GM18867 (cell line): ENCODE measurements around the gene FLOT2.
"Not testable (repeated sequence)": the region's sequence is repeated elsewhere in the genome, so short reads cannot be mapped to it uniquely, and the experiment has no call there.

Experiments
- ATAC-seq: cut with Tn5 transposase; IDR thresholded peaks from one replicate; pipeline ENCODE4 v1.9.1; 2021; ENCODE audit warnings: mild to moderate bottlenecking, moderate library complexity; ENCODE audit not compliant: unreplicated experiment

FLOT2 gene, protein sequence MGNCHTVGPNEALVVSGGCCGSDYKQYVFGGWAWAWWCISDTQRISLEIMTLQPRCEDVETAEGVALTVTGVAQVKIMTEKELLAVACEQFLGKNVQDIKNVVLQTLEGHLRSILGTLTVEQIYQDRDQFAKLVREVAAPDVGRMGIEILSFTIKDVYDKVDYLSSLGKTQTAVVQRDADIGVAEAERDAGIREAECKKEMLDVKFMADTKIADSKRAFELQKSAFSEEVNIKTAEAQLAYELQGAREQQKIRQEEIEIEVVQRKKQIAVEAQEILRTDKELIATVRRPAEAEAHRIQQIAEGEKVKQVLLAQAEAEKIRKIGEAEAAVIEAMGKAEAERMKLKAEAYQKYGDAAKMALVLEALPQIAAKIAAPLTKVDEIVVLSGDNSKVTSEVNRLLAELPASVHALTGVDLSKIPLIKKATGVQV

DNA sequence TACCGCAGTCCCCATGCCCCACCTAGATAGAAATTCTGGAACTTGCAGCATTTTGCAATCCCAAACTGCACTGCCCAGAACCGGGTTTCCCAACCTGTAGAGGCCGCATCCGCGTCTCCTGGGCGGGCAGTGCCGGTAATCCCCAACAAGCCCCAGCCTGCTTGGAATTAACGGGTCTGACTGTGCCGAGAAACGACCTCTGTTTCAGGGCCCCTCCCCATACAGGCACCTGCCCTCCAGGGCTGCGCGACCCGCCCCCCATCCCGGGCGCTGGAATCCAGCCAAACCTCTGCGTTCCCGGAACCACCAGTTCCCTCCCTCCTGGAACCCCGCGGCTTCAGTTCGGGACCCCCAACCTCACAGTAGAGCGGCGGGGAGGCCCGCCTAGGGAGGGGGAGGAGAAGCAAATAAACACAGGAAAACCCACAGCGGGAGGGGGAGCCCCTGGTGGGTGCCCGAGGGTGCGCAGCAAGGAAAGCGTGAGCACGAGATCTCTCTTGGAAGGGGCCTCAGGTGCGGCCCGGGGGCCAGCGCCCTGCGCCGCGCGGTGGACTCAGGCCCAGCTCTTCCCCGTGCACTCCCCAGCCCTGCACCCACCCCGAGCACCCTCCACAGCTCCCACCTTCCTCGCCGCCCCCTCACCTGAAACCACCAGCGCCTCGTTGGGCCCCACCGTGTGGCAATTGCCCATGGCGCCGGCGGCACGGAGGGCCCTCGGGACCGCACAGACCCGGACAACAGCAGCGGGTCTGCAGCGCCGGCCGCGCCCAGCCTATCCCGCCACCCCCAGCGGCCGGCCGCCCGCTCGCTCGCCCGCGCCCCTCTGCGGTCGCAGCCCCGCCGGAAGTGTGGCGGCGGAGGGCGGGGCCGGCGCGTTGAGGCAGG, at the start of gene FLOT2:
Gene FLOT2, minus strand, starts transcription at position 850 of the 885 bp plus-strand sequence. Its CDS starts 159 bp downstream, at position 691.
- ATAC-seq: peak; percentile 34

DNA sequence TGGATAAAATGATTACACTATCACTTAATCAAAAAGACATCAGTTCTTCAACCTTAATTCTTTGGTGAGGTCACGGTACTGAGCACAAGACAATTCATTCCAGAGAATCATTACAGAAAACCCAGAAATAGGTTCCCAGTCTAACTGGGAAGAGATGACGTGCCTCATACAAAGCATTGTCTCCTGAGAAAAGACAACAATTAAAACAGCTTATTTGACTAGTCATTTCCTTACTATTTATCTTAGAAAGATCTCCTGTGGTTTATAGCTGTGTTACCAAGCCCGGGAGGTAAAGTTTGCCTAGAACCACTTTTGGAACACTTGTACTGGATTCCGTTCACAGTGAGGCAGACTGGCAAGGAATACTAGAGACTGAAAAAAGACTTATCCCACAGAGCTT, 48.7 kb upstream of the FLOT2 start:
- no peak for ATAC-seq

DNA sequence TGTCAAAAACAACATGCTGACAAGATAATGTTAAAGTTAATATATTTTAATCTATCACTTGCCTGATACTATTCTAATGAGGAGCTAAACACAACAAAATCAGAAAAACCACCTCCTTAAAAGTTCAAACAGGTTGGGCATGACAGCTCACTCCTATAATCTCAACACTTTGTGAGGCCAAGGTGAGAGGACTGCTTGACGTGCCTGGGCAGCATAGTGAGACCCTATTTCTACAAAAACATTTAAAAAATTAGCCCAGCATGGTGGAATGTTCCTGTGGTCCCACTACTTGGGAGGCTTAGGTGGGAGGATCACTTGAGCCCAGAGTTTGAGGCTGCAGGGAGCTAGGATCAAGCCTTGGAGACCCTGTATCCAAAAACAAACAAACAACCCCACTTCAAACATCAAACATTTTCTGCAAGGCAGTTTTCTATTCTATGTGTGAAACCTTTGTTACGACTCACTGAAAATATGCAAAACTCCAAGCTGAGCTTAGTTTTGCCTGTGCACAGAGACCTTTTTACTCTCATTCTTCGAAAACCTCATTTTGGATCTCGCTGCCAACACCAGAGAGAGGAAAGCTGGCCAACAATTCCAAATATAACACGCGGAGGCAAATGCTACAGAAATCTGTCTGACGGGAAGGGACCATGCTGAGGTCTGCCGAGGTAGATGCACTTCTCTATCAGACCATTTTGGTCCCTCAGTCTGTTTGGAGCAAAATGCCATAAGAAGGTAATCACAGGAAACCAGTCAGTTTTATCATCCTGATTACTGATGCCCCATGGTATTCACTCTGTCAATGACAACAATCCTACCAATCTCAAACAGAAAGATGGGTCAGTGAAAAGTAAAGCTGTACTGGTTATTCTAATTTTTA, 47.6 kb upstream of the FLOT2 start:
- ATAC-seq: no peak

DNA sequence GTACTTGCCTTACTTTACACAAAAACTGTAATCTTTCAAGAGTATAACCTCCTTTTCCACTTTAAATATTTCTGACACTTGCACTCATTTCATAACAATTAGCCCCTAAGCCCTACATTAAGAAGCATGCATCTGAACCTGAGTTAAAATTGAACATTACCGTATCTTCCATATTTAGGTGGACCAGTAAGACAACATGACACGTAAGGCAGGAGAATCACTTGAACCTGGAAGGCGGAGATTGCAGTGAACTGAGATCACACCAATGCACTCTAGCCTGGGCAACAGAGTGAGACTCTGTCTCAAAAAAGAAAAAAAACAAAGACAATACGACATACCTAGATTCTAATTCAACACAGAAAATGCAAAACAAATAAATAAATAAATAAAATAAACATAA, 46.8 kb upstream of the FLOT2 start:
- no peak for ATAC-seq

DNA sequence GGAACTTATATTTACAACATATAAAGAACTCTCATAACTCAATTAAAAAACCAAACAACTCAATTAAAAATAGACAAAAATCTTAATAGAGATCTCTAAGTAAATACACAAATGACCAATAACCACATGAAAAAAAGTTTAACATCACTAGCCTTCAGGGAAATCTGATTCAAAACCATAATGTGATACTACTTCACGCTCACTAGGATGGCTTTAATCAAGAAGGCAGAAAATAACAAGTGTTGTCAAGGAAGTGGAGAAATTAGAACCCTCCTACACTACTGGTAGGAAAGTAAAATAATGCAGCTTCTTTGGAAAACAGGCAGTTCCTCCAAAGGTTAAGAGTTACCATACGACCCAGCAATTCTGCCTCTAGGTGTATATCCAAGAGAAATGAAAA, 45.4 kb upstream of the FLOT2 start:
- ATAC-seq: no peak

DNA sequence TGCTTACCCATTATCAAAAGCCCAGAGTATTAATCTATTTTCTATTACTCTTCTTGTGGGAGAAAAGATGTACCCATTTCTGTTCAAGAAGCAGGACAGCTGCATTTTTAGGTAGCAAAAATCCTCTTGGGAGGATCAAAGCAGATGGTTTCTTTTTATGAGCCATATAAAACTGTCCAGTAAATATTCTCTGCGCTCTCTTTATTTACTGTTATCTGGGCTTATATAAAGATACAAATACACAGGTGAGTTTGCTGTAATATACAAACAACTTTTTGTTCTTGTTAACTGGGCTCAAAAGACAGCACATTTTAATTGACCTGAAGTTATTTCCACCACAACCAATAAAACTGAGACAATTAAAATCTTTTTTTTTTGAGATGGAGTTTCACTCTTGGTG, 43.7 kb upstream of the FLOT2 start:
- ATAC-seq: no peak

DNA sequence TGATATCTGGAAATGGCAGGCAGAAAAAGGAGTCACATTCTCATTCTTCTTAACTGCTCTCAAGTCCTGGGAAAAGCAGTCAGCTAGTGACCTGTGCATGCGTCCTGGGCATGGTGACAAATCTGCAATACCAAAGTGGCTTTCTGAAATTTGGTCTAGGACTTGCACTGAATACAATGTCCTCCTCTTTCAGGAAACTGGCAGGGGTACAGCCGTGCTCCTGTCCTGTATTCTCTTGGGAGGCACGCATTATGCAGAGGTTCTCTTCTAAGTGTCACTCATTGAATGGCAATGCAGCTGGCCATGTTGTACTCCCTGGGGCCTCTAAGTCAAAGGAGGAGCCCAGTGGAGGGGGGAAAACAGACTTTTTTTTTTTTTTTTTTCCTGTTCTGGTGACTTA, 43.1 kb upstream of the FLOT2 start:
- ATAC-seq: no peak

DNA sequence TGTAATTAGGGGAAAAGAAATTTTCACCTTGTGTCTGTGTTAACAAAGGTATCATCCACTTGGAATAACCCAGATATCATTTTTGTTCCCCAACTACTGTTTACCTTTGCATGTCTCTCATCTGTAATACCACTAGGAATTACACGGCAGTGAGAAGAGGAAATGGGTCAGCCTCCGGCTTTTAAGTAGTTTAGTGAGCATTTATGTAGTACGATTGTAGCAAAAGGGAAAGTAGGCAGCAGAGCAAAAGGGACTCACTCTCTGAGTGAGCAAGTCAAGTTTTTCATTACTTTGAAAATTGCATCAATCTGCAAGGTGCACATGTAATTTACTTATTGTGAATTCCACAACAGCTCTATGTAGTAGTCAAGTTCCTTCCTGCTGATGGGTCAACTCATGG, 42.6 kb upstream of the FLOT2 start:
- no peak for ATAC-seq

DNA sequence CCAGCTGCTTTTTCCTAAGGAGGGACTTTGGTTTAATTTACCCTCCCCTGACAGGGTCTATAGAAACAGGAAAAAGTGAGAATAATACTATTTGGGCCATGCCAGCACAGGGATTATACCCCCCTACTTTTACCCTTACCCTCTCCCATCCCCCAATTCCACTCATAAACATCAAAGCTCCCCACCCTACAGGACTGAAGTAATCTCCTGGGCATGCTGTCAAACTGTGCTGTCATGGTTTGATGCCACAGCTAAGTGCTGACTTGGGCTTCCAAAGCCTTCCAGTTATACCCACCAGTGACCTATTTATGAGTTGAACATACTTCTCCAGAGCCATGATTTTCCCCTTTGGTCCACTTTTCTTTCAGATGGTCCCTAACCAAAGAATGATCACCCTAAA, 41.0 kb upstream of the FLOT2 start:
- no peak for ATAC-seq

DNA sequence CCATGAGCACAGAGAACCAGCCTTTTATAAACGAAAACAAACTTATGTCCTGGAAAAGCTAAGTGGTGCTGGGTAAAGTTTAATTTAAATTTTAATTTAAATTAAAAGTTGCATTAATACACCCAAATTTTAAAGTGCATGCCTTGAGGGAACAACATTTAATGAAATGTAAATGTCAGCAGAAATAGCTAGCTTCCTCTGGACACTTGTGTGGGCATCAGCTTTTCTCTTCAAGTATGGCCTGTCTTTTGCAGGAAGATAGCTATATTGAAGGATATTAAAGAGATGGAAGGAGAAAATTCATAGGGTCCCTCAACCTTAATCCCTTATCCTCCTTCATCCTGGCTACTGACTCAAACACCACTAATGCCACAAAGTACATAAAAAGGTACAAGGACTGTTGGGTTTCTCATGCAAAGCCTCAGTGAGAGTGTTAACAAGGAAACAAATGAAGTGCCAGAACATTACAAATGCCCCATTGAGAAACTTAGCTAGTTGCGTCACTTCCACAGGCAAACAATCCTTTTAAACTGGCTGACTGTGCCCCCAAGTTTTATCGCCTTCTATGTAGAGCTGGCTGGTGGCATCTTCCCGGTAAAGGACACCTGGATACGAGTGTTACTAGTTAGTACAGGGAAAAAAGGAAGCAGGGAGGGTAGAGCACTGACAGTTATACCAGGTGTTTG, 39.7 kb upstream of the FLOT2 start:
- ATAC-seq: no peak

DNA sequence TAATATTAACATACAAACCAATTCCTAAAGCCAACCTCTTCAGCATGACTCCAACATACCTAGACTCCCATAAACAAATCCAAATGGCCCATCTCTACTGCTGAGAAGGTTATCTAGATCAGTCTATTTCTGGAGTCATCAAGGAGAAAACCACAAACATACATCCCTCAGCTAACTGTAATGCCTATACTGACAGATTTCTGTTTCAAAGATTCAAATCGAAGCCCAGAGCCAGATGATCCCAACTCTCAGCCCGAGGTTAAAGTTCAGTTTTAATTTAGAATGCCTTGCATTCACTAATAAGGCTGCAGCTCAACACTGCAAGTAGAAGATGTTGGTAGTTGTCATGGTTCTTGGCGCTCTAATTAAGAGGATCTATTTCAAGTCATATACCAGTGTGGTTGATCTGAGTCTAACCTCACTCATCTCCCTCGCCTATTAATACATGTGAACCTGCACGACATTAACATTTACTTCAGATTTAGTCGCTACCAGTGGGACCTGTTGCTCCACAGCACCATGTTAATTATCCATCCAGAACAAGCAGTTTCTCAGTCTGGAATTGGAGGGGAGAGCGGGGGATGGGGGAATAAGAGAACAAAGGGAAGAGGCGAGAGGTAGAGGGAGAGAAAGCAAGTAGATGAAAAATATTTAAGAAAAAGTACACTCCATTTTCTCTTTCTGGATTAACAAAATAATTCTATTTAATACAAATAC, 38.4 kb upstream of the FLOT2 start:
- no peak for ATAC-seq

DNA sequence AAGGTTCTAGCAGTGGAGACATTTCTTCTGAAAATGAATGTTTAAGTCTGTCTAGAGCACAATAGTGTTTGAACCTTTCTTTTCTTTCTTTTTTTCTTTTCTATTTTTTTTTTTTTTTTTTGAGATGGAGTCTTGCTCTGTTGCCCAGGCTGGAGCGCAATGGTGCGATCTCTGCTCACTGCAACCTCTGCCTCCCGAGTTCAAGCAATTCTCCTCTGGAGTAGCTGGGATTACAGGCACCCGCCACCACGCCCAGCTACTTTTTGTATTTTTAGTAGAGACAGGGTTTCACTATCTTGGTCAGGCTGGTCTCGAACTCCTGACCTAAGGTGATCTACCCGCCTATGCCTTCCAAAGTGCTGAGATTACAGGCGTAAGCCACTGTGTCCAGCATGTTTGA, 37.0 kb upstream of the FLOT2 start:
- not testable (repeated sequence) for ATAC-seq

DNA sequence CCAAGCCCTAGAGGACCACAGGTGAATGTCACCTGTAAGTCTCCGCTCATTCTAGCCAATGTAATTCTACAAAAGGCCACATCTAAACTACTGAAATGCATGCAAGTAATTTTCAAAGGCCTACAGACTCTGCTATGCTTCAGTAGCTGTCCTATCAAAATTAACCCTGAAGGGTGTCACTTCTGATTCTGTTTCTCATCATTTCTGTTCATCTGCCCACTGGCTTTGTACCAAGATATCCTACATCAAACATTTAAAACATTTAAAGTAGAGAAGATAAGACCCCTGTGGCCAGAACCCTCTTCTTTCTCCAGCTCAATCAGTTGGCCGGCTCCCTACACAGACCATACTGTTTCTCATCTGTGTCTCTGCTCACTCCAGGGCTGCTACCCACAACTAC, 32.3 kb upstream of the FLOT2 start:
- no peak for ATAC-seq

DNA sequence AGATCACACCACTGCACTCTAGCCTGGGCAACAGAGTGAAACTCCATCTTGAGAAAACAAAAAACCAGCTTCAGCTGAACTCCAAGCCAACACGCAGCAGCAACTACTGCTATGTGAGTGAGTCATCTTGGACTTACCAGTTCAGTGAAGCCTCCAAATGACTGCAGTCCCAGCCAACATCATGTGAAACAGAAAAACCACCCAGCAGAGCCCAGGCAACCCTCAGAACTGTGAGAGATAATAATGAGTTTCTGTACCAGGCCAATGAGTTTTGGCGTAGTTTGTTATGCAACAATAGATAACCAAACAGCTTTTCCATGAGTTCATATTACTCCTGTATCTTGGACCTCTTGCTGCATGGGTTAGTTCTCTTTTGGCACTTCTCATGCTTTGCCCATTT, 30.5 kb upstream of the FLOT2 start:
- no peak for ATAC-seq

DNA sequence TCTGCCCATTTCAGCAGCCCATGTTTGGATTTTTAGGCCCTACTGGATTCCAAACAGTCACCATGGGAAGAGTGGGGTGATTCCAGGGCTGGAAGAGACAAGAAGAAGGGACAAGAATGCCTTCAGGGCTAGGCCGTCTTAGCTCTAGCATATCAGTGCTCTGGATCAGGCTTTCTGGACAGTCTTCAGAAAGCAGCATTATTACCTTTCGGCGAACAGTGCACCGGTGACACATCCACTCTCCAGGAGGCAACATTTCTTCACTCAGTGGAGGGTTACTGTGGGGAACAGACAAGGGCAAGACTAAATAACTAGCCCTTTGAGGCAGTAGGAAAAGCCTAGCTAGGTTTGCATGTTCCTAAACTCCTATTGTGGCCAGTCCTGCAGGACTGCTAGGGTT, 29.3 kb upstream of the FLOT2 start:
- ATAC-seq: no peak

DNA sequence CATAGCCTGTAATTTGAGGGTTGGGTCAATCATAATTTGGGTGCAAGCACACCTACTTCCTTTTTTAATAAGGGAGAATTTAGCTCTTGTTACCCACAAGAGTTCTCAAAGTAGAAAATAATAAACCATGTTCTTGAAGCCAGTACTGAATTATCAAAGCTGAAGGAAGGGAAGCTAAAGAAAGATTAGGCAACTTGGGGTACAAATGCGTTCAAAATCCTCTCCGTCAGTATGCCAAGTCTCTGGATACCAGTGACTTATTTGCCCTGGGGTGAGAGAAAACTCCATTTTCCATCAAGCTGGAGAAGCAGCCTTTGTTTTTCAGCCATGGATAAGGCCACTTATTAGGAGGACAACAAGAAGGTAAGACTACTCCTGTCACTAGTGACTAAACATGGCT, 28.8 kb upstream of the FLOT2 start:
- ATAC-seq: no peak

DNA sequence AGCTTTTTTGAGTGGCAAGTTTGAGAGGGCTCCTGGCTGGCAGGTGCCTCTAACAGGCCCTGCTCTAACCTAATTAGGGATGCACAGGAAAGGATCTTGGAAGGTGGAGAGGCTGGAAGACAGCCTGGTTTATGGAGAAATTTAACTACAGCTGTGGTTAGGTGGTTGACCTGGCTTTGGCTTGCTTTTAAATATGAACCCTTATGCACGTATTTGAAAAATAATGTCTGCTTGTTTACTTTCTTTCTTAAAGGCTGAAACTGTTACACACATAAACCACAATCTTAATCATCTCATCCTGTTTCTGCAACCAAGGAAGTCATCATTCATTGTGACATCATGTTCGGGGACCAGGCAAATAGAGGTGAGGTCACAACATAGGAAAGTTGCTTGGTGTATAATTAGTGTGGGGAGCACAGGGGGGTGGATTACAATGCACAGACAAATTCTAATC, 28.4 kb upstream of the FLOT2 start:
- peak; percentile 64 for ATAC-seq

DNA sequence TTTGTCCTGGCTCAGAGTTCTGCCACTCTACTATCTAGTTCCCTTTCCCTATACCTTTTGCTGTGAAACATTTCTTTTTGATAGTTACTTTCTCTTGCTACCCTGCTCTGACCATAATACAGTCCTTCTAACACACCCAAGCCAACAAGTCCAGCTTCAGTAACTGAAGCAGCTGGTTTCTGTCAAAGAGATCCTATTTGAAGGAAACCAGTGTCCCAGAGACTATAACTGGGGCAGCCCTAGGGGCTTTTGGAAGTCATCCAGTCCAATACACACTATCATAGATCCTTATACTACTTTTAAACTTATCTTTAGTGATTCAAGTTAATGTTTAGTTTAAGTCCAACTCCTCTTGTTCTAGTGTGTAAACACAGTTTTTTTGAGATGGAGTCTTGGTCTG, 22.7 kb upstream of the FLOT2 start:
- no peak for ATAC-seq

DNA sequence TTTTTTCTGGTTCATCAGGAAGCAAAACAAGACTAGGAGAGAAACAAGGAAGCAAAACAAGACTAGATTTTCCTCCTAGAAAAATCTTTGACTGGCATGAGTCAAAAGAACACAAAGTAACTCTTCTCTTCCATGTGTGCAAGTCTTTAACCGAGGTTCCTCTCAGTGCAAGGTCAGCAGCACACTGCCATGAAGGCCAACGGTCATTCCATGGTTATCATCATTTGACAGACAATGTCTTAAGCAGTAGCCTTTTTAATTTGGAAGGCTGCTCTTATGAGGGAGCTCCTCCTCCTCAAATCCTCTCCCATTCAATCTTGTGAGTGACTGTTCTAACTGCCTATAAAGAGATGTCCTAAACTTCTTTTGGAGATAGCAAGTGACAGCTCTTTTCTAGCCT, 20.8 kb upstream of the FLOT2 start:
- no peak for ATAC-seq

DNA sequence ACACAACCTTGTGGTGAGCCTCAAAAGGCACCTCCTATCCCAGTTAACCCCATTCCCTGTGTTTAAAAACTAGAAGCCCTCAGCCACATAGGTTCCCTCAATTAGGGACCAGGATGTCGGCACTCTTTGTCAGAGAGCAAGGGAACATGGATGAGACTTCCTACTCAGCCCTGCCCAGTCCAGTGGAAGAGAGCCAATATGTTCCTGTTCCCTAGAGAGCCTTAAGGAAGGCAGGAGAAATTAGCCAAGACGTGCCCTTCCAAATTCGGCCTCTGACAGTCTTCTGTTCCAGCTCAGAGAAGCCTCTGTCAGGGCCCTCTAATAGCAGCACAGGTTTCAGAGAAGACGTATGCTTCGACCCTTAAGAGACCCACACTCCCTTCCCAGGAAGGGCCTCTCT, 19.9 kb upstream of the FLOT2 start:
- no peak for ATAC-seq
